HG02678 (cell line): ENCODE measurements around the gene MKKS.
"Not testable (repeated sequence)": the region's sequence is repeated elsewhere in the genome, so short reads cannot be mapped to it uniquely, and the experiment has no call there.

ENCODE experiments used
- ATAC-seq: cut with Tn5 transposase; IDR thresholded peaks from one replicate; pipeline ENCODE4 v1.9.1; 2021; ENCODE audit warnings: mild to moderate bottlenecking, moderate library complexity; ENCODE audit not compliant: unreplicated experiment

MKKS gene

DNA sequence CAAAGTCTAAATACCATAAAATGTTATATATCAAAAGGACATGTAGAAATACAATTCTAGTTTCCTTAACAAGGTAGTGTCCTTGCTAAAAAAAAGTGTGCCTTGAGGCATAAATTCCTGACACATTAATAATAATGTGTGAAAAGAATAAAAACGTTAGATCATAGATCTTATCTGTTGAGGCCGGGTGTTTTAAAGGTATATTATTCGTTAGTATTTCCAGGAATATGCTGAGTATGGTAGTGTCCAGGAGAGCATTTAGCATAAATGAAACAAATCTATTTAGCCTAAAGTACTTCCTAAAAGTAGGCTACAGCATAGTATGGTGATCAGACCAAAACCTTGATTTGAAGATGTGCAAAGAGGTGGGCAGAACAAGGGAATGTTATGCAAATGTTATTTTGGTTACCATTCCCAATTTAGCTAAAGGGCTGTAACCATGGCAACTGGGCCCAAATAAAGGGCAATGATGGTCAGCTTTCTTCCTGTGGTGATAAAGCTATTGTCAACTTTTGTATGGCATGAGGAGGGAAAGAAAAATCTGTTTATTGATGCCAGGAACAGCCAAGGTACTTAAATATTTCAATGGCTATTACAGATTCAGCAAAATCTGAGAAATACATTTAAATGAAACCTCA is 18.9 kb downstream of the MKKS start:
- ATAC-seq, result no peak

- ATAC-seq, result peak; percentile 60
Measured at GRCh38 chr20:10412591-10413408, 21.2 kb downstream of the MKKS start.

DNA sequence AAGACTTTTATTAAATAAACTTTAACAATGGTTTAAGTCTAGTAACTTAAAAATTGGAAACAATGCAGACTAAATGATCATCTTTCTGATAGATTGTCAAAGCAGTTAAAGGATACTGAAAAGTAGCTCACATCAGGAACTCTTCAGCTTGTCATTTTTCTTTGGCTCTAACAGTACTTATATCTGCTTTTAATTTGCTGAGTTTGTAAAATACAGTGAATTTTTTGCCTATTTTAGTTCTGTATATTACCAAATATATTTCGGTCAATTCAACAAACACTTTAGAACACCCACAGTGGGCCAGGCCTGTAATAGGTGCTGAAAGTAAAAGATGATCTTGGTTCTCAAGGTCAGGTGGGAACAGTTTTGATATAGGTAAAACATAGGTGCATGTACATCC is 22.3 kb downstream of the MKKS start:
- no peak for ATAC-seq

DNA sequence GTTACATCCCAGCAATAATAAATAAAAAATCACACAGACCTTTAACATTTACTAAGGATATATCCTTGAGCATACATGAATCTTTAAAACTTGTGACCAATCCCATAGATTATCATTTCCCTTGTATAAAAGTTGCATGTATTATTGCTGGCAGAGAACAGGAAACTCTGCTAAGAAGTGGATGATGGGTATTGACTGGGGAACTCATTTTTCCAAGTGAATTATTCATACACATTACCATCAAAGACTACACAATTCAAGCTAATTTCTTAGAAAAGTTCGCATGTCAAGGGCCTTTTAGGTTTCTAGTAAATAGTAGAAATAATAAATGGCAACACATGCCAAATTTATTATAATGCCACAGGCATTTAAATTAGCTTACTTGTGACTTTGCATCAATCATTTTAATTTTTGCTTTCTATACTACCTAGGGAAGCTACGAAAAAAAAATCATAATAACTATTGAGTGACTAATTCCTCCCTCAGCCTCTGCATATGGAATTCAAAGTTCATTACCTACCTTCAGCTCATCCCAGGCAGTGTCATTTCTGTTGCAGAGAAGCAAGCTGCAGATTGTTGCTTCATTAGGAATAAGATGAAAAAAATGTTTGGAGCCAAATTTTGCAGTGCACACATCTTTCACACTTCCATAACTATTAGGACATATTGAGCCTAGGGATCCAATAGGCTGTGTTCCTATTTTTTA is 25.8 kb downstream of the MKKS start:
- ATAC-seq, result no peak

DNA sequence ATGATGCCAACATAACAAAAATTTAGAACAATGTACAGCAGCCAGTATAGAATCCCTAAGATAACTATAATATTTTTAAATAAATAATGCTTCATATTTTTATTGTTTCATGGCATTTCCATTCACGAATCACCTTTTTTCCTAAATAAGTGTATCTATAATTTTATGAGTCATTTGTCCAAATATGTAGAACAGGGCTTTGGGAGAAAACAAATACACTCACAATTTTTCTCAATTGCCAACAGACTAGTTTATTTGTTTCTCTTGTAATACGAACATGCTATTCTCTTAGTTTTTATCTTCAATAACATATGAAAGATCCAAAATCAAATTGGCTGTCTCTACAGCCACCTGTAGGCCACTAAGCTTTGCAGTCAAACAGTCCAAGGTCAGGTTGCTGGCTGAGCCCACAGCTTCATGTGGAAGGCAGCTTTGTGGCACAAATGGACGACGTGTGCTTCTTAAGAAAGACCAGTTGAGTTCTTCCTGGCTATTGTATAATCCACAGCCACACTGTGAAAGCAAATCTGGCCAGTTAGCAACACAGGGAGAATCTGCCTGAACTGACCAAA is 29.0 kb downstream of the MKKS start:
- ATAC-seq, result no peak

GRCh38 chr20:10404023-10404628 is 29.9 kb downstream of the MKKS start:
- ATAC-seq, result no peak

- ATAC-seq, result peak; percentile 67
Measured at GRCh38 chr20:10402938-10403608, 30.9 kb downstream of the MKKS start.

GRCh38 chr20:10398834-10399369 is 35.1 kb downstream of the MKKS start:
- ATAC-seq, result no peak

DNA sequence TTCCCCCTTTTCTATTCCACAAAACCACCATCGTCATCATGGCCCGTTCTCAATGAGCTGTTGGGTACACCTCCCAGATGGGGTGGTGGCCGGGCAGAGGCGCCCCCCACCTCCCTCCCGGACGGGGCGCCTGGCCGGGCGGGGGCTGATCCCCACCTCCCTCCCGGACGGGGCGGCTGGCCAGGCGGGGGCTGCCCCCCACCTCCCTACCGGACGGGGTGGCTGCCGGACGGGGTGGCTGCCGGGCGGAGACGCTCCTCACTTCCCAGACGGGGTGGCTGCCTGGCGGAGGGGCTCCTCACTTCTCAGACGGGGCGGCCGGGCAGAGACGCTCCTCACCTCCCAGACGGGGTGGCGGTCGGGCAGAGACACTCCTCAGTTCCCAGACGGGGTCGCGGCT is 39.3 kb downstream of the MKKS start:
- ATAC-seq, result not testable (repeated sequence)

- ATAC-seq, result no peak
Measured at GRCh38 chr20:10390709-10391108, 43.3 kb downstream of the MKKS start.

- no peak for ATAC-seq
Measured at GRCh38 chr20:10388597-10388996, 45.4 kb downstream of the MKKS start.

GRCh38 chr20:10387686-10388085 is 46.3 kb downstream of the MKKS start:
- no peak for ATAC-seq

GRCh38 chr20:10385850-10386544 is 48.0 kb downstream of the MKKS start:
- ATAC-seq, result no peak

DNA sequence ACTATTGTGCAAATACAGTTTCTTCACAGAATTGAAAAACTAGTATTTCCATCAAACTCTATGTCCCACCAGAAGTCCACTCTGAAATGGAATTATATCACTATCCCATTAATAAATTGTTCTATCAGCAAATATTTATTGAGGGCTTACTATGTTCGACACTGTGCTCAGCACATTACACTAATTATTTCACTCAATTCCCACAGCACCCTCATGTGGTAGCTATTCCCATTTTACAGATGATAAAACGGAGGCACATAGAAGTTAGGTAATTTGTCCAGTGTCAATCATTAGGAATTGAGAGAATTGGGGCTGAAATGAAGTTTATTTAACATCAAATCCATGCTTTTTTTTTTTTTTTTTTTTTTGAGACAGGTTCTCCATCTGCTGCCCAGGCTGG is 52.5 kb downstream of the MKKS start:
- ATAC-seq, result no peak

DNA sequence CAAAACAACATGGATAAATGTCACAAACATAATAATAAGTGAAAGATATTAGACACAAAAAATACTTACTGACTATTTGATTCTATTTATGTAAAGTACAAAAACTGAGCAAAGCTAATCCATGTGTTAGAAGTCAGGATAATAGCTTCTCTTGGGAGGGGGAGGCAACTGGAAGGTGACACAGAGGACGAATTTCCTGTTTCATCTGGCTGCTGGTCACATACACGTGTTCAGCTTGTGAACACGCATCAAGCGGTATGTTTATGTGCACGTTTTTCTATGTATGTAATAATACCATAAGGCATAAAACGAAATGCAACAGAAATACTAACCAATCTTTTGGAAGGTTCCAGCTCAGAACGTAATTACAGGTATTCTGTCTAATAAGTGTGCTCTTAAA is 54.3 kb downstream of the MKKS start:
- no peak for ATAC-seq

GRCh38 chr20:10376270-10377075 is 57.5 kb downstream of the MKKS start:
- ATAC-seq, result no peak

DNA sequence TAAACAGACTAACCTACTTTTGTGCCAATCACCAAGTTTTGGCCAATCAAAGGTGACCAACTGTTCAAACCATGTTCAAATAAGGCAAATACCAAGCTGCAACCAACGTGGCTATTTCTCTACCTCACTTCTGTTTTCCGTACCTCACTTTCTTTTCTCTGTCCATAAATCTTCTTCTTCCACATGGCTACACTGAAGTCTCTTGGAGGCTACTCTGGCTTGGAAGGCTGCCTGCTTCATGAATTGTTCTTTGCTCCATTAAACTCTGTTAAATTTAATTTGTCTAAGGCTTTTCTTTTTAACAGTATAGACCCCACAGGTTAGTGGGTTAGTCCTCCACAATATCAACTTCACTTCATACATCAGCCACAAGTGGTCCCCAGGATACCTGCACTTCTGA is 58.8 kb downstream of the MKKS start:
- no peak for ATAC-seq

GRCh38 chr20:10374036-10374435 is 60.0 kb downstream of the MKKS start:
- no peak for ATAC-seq

- ATAC-seq, result no peak
Measured at GRCh38 chr20:10371467-10371866, 62.6 kb downstream of the MKKS start.
